Mesodermal cell (in vitro differentiated cells): ENCODE results near the gene TNK1.

Source experiments
- H3K27ac ChIP-seq: 2 replicates; pipeline ENCODE4 v1.7.0; 2013; ENCODE audit warnings: mild to moderate bottlenecking, low read depth, low read length, moderate library complexity; ENCODE audit not compliant: severe bottlenecking
- H3K36me3 ChIP-seq: 2 replicates; pipeline ENCODE4 v1.7.1; 2013; ENCODE audit warnings: mild to moderate bottlenecking, low read length, moderate library complexity; ENCODE audit not compliant: control insufficient read depth, insufficient read depth
- H3K4me1 ChIP-seq: one replicate; pipeline ENCODE4 v1.7.1; 2013; ENCODE audit warnings: mild to moderate bottlenecking, low read length; ENCODE audit not compliant: insufficient read depth, control insufficient read depth, poor library complexity, severe bottlenecking
- H3K4me3 ChIP-seq: 2 replicates; pipeline ENCODE4 v1.7.0; 2013; ENCODE audit warnings: low read length, control low read depth, mild to moderate bottlenecking; ENCODE audit not compliant: insufficient read depth, poor library complexity, severe bottlenecking; ENCODE audit errors: extremely low read depth
- H3K9me3 ChIP-seq: 2 replicates; pipeline ENCODE4 v1.7.1; 2013; ENCODE audit warnings: mild to moderate bottlenecking, low read length, moderate library complexity; ENCODE audit not compliant: control insufficient read depth
- WGBS, 2 experiments: methylation state at CpG; one replicate each; pipeline ENCODE4 v1.1.5; 2013; ENCODE audit warnings: missing lambda C conversion rate in 2 of 2; ENCODE audit not compliant: insufficient coverage in 2 of 2; 5-methylcytosine and 5-hydroxymethylcytosine counted together

The TNK1 gene

DNA sequence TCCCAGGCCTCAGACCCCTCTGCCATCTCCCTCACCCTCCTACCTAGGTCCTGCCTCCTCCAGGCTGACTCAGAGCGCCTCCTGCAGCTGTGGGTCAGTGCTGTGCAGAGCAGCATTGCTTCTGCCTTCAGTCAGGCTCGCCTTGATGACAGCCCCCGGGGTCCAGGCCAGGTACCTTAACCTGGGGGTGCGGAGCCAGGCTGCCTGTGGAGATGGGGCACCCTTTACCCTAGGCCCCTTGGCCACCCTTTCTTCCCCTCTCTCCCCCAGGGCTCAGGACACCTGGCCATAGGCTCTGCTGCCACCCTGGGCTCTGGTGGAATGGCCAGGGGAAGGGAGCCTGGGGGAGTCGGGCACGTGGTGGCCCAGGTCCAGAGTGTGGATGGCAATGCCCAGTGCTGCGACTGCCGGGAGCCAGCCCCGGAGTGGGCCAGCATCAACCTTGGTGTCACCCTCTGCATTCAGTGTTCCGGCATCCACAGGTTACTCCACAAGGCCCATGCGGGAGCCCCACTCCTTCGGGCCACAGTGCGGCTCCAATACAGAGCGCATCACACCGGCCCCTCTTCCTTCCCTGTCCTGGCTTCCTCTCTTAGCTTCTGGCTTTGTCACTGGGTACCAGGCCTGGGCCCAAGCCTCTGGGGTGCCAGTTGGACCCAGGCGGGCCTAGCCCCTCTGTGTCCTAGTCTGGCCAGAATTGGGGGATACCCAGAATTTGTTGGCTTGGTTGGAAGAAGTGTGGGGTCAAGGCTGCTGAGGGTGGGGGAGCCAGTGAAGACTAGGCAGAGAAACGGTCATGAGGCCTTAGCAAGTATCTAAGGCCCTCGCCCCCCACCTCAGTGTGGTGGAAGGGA is 33.9 kb upstream of the TNK1 start:
- 93% methylated on average over 14 to 18 of the region's 18 CpGs for WGBS, 2 experiments
- no peaks in the 10 kb centered on the region for H3K9me3 ChIP-seq
- H3K27ac ChIP-seq: no peak overlapping the region
- peaks cover 6% of the 10 kb centered on the region for H3K4me1 ChIP-seq
- no peak overlapping the region for H3K4me3 ChIP-seq
- H3K36me3 ChIP-seq: no peaks in the 10 kb centered on the region

DNA sequence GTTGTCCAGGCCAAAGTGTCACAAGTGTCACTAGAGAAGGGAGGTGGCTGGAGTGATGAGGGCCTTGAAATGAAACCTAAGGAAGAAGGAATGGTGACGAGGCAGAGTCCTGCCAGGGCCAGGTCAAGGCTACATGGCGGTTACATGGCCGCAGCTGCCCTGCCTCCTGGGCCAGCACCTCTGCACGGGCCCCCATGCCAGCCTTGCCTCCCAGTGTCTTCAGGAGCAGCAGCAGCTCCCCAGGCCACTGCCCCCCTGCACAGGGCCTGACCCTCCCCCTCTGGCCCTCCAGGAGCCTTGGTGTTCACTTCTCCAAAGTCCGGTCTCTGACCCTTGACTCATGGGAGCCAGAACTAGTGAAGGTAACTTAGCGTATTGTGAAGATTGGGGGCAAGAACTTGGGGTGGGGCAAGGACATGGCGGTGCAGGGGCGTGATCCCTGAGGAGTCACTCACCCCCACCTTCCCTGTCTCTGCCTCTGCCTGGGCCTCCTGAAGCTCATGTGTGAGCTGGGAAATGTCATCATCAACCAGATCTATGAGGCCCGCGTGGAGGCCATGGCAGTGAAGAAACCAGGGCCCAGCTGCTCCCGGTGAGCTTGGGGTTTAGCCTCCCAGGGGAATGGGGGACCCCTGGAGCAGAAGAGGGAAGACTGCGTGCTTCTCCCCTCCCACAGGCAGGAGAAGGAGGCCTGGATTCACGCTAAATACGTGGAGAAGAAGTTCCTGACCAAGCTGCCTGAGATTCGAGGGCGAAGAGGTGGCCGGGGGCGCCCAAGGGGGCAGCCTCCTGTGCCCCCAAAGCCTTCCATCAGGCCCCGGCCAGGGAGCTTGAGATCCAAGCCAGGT is 33.0 kb upstream of the TNK1 start:
- H3K4me1 ChIP-seq: peaks cover 10% of the 10 kb centered on the region
- no peaks in the 10 kb centered on the region for H3K9me3 ChIP-seq
- H3K4me3 ChIP-seq: no peak overlapping the region
- no peaks in the 10 kb centered on the region for H3K36me3 ChIP-seq
- no peak overlapping the region for H3K27ac ChIP-seq
- 90 to 95% methylated on average over 11 to 13 of the region's 19 CpGs for WGBS, 2 experiments

DNA sequence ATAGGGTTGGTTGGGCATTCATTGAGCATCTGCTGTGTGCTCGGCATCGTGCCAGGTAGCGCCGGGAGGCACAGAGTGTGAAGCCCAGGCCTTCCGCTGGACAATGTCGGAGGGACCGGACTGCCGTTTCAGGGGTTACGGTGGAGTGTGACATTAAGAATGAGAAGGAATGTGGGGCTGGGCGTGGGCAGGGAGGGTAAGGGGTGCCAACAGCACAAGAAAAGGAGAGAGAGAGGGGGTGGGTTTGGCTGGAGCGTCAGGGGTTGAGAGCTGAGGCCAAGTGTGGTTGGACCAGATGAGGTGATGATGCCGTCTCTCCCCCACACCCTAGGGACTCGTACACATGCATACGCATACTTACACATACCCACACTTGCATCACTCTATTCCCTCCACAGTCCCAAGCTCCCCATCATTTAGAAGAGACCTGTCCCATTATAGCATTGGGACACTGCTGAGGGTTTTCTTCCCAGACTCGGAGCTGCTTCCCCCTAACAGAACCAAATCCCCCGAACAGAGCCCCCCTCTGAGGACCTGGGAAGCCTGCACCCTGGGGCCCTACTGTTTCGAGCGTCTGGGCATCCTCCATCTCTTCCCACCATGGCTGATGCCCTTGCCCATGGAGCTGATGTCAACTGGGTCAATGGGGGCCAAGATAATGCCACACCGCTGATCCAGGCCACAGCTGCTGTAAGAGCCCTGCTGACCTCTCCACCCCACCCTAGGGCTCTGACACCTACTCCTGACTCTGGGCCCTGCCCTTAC is 32.2 kb upstream of the TNK1 start:
- H3K27ac ChIP-seq: no peak overlapping the region

DNA sequence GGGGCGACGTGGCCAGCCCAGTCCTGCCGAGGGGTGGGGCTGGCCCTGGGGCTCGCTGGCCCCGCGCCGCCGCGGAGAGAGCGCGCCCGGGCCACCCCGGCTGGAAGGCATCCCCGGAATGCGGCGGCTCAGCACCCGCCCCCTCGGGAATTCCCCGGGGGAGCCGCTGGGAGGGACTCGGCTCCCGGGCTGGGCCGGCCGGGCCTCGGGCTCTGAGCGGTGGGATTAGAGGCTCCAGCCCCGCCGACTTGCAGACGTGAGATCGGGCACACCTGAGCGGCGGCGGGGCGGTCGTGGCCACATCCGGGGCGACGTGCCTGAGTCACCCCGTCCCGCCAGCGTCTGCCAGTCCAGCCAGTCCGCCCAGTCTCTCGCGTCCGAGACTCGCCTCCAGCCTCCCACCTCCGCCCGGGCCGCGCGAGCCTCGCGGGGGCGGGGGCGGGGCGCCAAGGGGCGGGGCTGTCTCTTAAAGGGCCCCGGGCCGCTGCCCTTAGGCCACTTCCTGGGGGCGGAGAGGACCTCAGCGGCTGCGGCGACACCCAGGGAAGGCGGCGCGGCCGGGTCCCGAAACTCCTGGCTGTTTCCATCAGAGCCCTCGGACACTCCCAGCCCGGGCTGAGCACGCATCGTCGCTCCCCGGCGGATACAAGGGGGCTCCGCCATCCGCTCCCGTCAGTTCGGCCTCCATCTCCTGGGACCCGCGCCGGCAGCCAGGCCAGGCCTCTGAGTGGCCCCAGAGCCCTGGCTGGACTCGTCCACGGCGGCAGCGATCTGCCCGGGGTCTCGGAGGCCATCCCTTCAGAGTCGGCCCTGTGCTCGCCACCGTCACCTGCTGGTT is 29.0 kb upstream of the TNK1 start, which contains the start of gene KCTD11:
Gene KCTD11 (plus strand): TSS at position 498 of the 838 bp plus-strand sequence.
- Histone ChIP-seq H3K4me3 (peak within 1 kb of the TSS; percentile 86), H3K36me3 (no peaks in the 10 kb centered on the region), H3K4me1 (peaks cover 29% of the 10 kb centered on the region), H3K27ac (peak within 1 kb of the TSS; percentile 98), H3K9me3 (no peaks in the 10 kb centered on the region)
- WGBS, 2 experiments: 0% methylated on average over 82 to 84 of the region's 91 CpGs

More for the DNA sequence above, 32.2 kb upstream of the TNK1 start:
- 92 to 94% methylated on average over 14 to 18 of the region's 19 CpGs for WGBS, 2 experiments
- Histone ChIP-seq H3K9me3 (no peaks in the 10 kb centered on the region), H3K4me1 (peaks cover 16% of the 10 kb centered on the region), H3K36me3 (no peaks in the 10 kb centered on the region), H3K4me3 (no peak overlapping the region)

DNA sequence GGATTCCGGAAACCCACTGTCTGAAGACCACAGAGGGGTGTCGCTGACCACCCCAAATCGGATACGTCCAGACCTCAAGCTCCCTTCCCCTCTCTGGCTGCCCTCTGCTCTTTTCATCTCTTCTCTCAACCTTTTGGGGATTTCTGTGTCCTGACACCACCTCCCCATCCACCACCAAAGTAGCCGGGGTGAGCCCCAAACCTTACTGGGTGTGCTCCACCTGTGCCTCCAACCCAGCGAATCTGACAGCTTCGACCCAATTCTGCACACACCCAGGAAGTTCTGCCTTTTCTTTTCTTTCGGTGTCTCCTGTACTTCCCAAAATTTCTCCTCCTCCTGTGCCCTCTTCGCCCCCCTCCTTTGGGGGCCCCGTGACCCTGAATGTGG is 28.4 kb upstream of the TNK1 start:
- H3K9me3 ChIP-seq: no peaks in the 10 kb centered on the region
- WGBS, 2 experiments: 37 to 51% methylated on average over 7 to 10 of the region's 10 CpGs
- no peaks in the 10 kb centered on the region for H3K36me3 ChIP-seq
- peak overlapping the region; percentile 86 for H3K4me3 ChIP-seq
- H3K4me1 ChIP-seq: peaks cover 29% of the 10 kb centered on the region
- H3K27ac ChIP-seq: peak overlapping the region; percentile 98

DNA sequence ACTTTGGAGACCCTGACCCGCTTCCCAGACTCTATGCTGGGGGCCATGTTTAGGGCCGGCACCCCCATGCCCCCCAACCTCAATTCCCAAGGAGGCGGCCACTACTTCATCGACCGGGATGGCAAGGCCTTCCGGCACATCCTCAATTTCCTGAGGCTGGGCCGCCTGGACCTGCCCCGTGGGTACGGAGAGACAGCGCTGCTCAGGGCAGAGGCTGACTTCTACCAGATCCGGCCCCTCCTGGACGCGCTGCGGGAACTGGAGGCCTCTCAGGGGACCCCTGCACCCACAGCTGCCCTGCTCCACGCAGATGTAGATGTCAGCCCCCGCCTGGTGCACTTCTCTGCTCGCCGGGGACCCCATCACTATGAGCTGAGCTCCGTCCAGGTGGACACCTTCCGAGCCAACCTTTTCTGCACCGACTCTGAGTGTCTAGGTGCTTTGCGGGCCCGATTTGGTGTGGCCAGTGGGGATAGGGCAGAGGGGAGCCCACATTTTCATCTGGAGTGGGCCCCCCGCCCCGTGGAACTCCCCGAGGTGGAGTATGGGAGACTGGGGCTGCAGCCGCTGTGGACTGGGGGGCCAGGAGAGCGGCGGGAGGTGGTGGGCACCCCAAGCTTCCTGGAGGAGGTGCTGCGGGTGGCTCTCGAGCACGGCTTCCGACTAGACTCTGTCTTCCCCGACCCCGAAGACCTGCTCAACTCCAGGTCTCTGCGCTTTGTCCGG is 27.8 kb upstream of the TNK1 start:
- WGBS, 2 experiments: 94% methylated on average over 31 to 35 of the region's 37 CpGs
- Histone ChIP-seq H3K4me1 (peaks cover 29% of the 10 kb centered on the region), H3K4me3 (no peak overlapping the region), H3K9me3 (no peaks in the 10 kb centered on the region), H3K27ac (no peak overlapping the region), H3K36me3 (no peaks in the 10 kb centered on the region)

DNA sequence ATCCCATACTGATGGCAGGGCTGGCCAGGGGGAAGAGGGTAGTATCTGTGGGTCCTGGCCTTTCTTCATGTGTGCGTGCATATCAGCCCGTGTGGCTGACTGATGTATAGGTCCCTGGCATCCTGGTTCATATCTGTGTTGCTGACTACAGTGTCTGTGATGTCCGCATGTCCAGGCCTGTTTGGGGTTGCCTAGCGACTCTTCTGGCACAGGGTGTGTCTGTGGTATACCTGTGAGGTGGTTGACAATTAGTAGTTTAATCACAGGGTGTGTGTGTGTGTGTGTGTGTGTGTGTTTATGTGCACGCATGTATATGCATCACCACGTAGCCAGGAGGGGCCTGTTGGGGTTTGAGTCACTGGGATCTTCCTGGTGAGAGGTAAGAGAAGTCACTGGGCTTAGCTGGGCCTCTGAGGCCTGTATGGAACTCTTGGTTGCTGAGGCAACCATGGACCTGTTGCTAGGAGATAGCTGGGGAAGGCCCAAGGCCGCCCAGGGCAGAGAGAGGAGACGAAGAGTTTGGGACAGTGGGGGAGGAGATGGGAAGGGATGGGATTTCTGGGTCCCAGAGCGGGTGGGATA is 26.5 kb upstream of the TNK1 start:
- Histone ChIP-seq H3K4me1 (peaks cover 28% of the 10 kb centered on the region), H3K9me3 (no peaks in the 10 kb centered on the region), H3K4me3 (no peak overlapping the region), H3K27ac (no peak overlapping the region), H3K36me3 (no peaks in the 10 kb centered on the region)
- WGBS, 2 experiments: 78 to 88% methylated on average over 6 of the region's 9 CpGs

DNA sequence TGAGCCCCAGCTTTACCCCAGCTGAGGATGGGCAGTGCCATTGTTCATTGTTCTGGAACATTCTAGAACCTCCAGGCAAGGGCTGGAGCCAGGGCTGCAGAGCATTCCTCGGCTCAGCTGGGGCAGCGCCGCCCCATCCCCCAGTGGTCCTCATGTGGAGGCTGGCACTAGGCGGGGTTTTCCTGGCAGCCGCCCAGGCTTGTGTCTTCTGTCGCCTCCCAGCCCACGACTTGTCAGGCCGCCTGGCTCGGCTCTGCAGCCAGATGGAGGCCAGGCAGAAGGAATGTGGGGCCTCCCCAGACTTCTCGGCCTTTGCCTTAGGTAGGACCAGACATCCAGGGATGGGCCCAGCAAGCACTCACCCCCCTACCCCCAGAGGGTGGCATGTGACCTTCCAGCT is 25.8 kb upstream of the TNK1 start, which contains the start of gene TMEM95:
Gene TMEM95 (plus strand): TSS at position 104 of the 400 bp plus-strand sequence. CDS start 49 bp downstream, at position 153.
- Histone ChIP-seq H3K27ac (no peak within 1 kb of the TSS), H3K4me3 (no peak within 1 kb of the TSS), H3K9me3 (no peaks in the 10 kb centered on the region), H3K36me3 (no peaks in the 10 kb centered on the region), H3K4me1 (peaks cover 23% of the 10 kb centered on the region)
- WGBS, 2 experiments: 78 to 82% methylated on average over 9 of the region's 10 CpGs

DNA sequence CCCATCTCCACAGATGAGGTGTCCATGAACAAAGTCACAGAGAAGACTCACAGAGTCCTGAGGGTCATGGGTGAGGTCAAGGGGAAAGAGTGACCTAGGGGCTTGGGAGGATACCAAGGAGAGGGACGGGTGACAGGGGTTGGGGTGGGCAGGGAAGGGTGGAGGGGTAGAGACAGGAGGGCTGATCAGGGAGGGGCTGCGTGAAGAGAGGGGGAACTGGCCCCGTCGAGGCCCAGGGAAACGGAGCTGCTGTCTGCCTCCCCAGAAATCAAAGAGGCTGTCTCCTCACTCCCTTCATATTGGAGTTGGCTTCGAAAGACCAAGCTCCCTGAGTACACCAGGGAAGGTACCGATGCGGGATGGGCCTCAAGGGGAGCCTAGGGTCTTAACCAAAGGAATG is 25.3 kb upstream of the TNK1 start:
- H3K27ac ChIP-seq: no peak overlapping the region
- WGBS, 2 experiments: 97% methylated on average over 3 of the region's 8 CpGs; no CpG with 5 or more reads in 1 of the 2 experiments
- H3K4me1 ChIP-seq: peaks cover 23% of the 10 kb centered on the region
- no peaks in the 10 kb centered on the region for H3K9me3 ChIP-seq
- H3K4me3 ChIP-seq: no peak overlapping the region
- H3K36me3 ChIP-seq: no peaks in the 10 kb centered on the region
